Left lung (tissue), 10 donors: Measurements from ENCODE around the gene CNTN5. TPM values are rescaled to one million over a fixed set of nuclear protein-coding genes. Genes with fewer than 3 reads are reported as not detected.

Experiments used
- ATAC-seq: fragments of 200-7000 bp; cut with Tn5 transposase; one replicate; pipeline ENCODE4 v1.9.1; 2020; ENCODE audit warnings: moderate library complexity
- DNase-seq, 4 donors: peaks; one replicate each; pipeline ENCODE4 v3.0.0-alpha.2; 2013 to 2020
- H3K27ac ChIP-seq, 2 donors: fragments of 200-600 bp; sonication (generic) in 1 of 2; one replicate each; pipeline versions ENCODE4 v1.5.0 to v1.8.0; 2020 to 2021
- H3K27me3 ChIP-seq, 2 donors: fragments of 200-600 bp; sonication (generic) in 1 of 2; one replicate each; pipeline versions ENCODE4 v1.5.0 to v1.8.0; 2020 to 2021
- H3K36me3 ChIP-seq, 2 donors: fragments of 200-600 bp; sonication (generic) in 1 of 2; one replicate each; pipeline versions ENCODE4 v1.5.0 to v1.8.0; 2020 to 2021
- H3K4me1 ChIP-seq, 2 donors: fragments of 200-600 bp; one replicate each; pipeline ENCODE4 v1.8.0; 2021
- H3K4me3 ChIP-seq, 2 donors: fragments of 200-600 bp; sonication (generic) in 1 of 2; one replicate each; pipeline versions ENCODE4 v1.5.0 to v1.8.0; 2020 to 2021; ENCODE audit warnings: mild to moderate bottlenecking in 1 of 2
- H3K9me3 ChIP-seq, 2 donors: fragments of 200-600 bp; sonication (generic) in 1 of 2; one replicate each; pipeline versions ENCODE4 v1.5.0 to v1.8.0; 2020 to 2021
- CTCF ChIP-seq, 2 donors: fragments of 200-600 bp; sonication (generic) in 1 of 2; IDR thresholded peaks; one replicate each; pipeline versions ENCODE4 v1.5.0 to v1.8.0; 2021; ENCODE audit warnings: antibody characterized with exemption in 2 of 2
- intact Hi-C, 2 donors: fragments of 100-400 bp; cut with DNase I; formaldehyde crosslinking; loops; one replicate each; pipeline versions ENCODE4 v1.11.2 to v1.14.2; 2022
- polyA plus RNA-seq, 6 donors: library from polyadenylated mRNA; unstranded; fragments of 120-200 nt; gene quantifications; one replicate each; pipeline ENCODE4 v1.2.1, GENCODE V29; 2013; ENCODE audit not compliant: insufficient read length in 6 of 6
- total RNA-seq, 2 donors: library from RNA; stranded (reverse); fragmentation: NEBNext Ultra II Directional; extraction: Animal tissue kit (Norgen Biotek cat#: 25700); gene quantifications; one replicate each; pipeline ENCODE4 v1.2.1, GENCODE V29; 2021
- donor health status: DM: no; HTN: yes; CAD: no.
- donor health status: DM: no; HTN: no; CAD: no.

Gene CNTN5
- total and polyA plus RNA-seq, 8 donors, result 0.08 to 0.34 (median 0.24) TPM; not detected in 1

GRCh38 chr11:100203789-100204188 lies 1183.0 kb downstream of the CNTN5 start:
- TF ChIP-seq CTCF (IDR thresholded peaks at IDR 0.05), result no peak
- no peak for DNase-seq

GRCh38 chr11:100205926-100206325 lies 1185.2 kb downstream of the CNTN5 start:
- TF ChIP-seq CTCF (IDR thresholded peaks at IDR 0.05), result no peak
- Histone ChIP-seq H3K36me3 (no peaks in the 10 kb centered on the region), H3K9me3 (no peaks in the 10 kb centered on the region), H3K4me3 (no peak overlapping the region), H3K27ac (no peak overlapping the region), H3K4me1 (no peaks in the 10 kb centered on the region), H3K27me3 (no peaks in the 10 kb centered on the region)
- intact Hi-C loops, result no loop called here
- DNase-seq (no peak), ATAC-seq (no peak)

More at GRCh38 chr11:100203789-100204188, 1183.0 kb downstream of the CNTN5 start:
- Histone ChIP-seq H3K36me3 (no peaks in the 10 kb centered on the region), H3K9me3 (no peaks in the 10 kb centered on the region), H3K4me3 (no peak overlapping the region), H3K27ac (no peak overlapping the region), H3K4me1 (no peaks in the 10 kb centered on the region), H3K27me3 (no peaks in the 10 kb centered on the region)
- intact Hi-C loops, result no loop called here
- no peak for ATAC-seq

GRCh38 chr11:100208207-100208606 lies 1187.5 kb downstream of the CNTN5 start:
- Histone ChIP-seq H3K27ac (no peak overlapping the region), H3K4me3 (no peak overlapping the region), H3K4me1 (no peaks in the 10 kb centered on the region), H3K9me3 (no peaks in the 10 kb centered on the region), H3K27me3 (no peaks in the 10 kb centered on the region), H3K36me3 (no peaks in the 10 kb centered on the region)
- no peak for TF ChIP-seq CTCF (IDR thresholded peaks at IDR 0.05)
- intact Hi-C loops, result no loop called here
- ATAC-seq (no peak), DNase-seq (no peak)

GRCh38 chr11:100214791-100215190 lies 1194.0 kb downstream of the CNTN5 start:
- no peaks in the 10 kb centered on the region for H3K36me3 ChIP-seq

GRCh38 chr11:100220801-100221200 lies 1200.1 kb downstream of the CNTN5 start:
- no peaks in the 10 kb centered on the region for H3K36me3 ChIP-seq
- no peaks in the 10 kb centered on the region for H3K4me1 ChIP-seq
- no peak for DNase-seq
- no peak overlapping the region for H3K27ac ChIP-seq
- no peaks in the 10 kb centered on the region for H3K27me3 ChIP-seq
- no peaks in the 10 kb centered on the region for H3K9me3 ChIP-seq
- H3K4me3 ChIP-seq, result no peak overlapping the region
- no peak for ATAC-seq
- intact Hi-C loops, result no loop called here
- no peak for TF ChIP-seq CTCF (IDR thresholded peaks at IDR 0.05)

More at GRCh38 chr11:100214791-100215190, 1194.0 kb downstream of the CNTN5 start:
- Histone ChIP-seq H3K4me1 (no peaks in the 10 kb centered on the region), H3K9me3 (no peaks in the 10 kb centered on the region), H3K27ac (no peak overlapping the region), H3K27me3 (no peaks in the 10 kb centered on the region), H3K4me3 (no peak overlapping the region)
- intact Hi-C loops, result no loop called here
- no peak for DNase-seq
- TF ChIP-seq CTCF (IDR thresholded peaks at IDR 0.05), result no peak
- ATAC-seq, result no peak
